Subcutaneous adipose tissue (tissue), 4 donors: ENCODE data around the gene TEKT1. TPM values are rescaled to one million over a fixed set of nuclear protein-coding genes. Genes with fewer than 3 reads are reported as not detected.

Source experiments
- total RNA-seq, 4 donors: library from RNA; depleted of rRNA; stranded (reverse); fragments of >200 nt; gene quantifications; one replicate each; pipeline ENCODE4 v1.1.0, GENCODE V29; 2016
- TF ChIP-seq, protein P1 (sequence below): fragments of 450-650 bp; IDR thresholded peaks from one replicate; pipeline ENCODE4 v1.5.1; 2016; ENCODE audit warnings: low read depth, mild to moderate bottlenecking, control low read depth, antibody characterized with exemption, moderate library complexity

TEKT1 gene
- total RNA-seq, 4 donors from 2014 or later = not detected

DNA sequence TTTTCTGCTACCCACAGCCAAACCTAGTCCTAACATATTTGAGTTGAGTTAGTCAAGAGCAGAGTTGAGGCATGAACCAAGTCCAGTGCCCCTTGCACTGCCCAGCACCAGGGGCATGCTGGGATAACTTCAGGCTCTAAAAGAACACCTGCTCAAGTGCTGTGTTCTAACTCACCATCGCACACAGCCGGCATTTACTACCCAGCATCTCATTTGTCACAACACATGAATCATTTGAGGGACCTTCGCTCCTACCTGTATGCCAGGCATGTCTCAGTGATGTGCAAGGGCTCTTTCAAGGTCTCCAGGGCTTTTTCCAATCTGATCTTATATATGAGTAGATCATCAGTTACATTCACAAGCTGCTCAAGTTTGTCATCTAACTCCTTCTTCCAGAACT lies 12.6 kb downstream of the TEKT1 start:
- TF ChIP-seq, protein P1, sequence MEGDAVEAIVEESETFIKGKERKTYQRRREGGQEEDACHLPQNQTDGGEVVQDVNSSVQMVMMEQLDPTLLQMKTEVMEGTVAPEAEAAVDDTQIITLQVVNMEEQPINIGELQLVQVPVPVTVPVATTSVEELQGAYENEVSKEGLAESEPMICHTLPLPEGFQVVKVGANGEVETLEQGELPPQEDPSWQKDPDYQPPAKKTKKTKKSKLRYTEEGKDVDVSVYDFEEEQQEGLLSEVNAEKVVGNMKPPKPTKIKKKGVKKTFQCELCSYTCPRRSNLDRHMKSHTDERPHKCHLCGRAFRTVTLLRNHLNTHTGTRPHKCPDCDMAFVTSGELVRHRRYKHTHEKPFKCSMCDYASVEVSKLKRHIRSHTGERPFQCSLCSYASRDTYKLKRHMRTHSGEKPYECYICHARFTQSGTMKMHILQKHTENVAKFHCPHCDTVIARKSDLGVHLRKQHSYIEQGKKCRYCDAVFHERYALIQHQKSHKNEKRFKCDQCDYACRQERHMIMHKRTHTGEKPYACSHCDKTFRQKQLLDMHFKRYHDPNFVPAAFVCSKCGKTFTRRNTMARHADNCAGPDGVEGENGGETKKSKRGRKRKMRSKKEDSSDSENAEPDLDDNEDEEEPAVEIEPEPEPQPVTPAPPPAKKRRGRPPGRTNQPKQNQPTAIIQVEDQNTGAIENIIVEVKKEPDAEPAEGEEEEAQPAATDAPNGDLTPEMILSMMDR = no peak

DNA sequence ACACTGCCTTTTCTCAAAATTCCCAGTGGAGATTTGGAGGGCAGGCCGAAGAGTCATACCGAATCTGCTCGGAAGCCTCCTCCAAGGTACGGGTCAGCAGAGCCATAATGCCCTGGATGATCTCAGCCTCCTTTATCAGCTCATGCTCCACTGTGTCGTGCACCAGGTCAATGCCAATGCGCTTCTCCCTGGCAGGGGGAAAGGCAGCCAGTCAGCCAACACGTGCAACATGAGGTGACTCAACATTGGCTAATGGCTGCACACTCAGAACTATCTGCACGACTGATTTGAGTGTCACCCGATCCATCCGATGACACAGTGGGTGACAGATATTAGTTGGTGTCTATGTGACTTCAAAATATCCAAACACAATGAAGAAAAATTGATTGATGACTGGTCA lies 15.8 kb downstream of the TEKT1 start:
- TF ChIP-seq, protein P1 = no peak

- TF ChIP-seq, protein P1 = no peak
Observed at GRCh38 chr17:6812295-6812694, 19.2 kb downstream of the TEKT1 start.

DNA sequence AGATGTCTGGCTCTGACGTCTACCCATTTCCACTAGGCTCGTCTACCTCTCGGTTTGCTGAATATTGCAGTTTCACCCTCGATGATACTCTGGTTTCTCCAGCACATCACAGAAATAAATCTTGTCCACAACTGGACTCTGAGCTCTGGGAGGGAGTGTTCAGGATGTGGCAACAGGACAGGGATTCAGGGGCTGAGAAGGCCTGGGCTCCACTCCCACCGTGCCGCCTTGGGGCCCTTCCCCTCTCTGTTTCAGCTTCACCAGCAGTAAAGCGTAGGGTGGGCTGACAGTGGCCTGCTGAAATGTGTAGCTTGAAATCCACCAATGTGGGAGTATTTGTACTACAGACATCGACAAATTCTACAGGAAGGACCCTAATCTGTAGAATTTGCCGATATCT lies 20.0 kb downstream of the TEKT1 start:
- TF ChIP-seq, protein P1 = no peak

DNA sequence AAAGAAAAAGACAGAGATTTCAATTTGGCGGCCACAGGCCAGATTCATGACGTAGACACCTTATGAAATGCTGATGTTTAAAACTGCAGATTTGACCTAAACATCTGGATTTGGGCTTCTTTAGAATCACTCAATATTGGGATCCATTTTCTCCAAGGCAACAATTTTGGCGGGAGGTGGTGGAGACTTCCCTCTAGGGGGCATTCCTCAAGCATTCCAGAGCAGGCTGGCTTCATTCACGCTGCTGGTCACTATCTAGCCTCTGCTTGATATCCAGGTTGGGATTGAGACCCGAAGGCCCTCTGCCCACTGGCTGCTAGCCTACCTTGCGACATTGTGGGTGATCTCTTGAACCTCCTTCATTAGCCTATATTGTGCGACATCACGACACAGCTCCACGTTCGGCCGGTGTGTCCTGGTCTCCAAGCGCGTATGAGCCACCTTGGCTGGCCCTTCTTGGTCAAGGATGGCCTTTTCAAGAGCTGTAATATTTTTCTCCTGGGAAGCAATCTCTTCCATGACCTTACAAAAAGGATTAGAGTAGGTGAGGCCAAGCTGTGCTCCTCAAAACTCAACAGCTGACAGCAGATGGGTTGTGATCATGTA lies 31.0 kb downstream of the TEKT1 start:
- TF ChIP-seq, protein P1 = no peak

DNA sequence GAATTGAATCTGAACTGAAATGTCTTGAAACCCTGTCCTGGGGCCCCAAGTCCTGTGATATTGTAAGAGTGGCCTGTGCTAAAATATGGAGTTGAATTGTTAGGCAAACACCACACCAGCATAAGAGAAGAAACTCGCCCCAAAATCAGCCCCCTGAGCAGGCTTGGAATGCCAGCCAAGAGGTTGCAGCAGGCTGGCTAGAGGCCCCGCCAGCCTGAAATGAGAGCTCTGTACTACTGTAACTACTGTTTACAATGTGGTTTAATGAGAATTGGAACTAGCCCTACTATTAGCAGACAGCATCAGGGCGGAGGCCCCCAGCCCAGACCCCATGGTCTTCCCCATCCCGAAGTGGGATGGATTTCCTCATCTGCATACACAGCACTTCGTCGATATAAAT lies 31.8 kb downstream of the TEKT1 start:
- TF ChIP-seq, protein P1 = no peak

GRCh38 chr17:6797718-6798351 lies 33.7 kb downstream of the TEKT1 start:
- TF ChIP-seq, protein P1 = no peak
